T-helper 2 cell treated with Interferon-gamma antibody and Interleukin-4, amounts not matched to agents 100 ng/mL and 5 ng/mL, for 36 hours (primary cell): ENCODE data around the gene USP25. TPM values are rescaled to one million over a fixed set of nuclear protein-coding genes. Genes with fewer than 3 reads are reported as not detected.

Source experiments
- intact Hi-C: fragments of 100-400 bp; cut with micrococcal nuclease; formaldehyde crosslinking; loops from one replicate; pipeline ENCODE4 v1.15.1; 2023
- total RNA-seq: library from RNA; stranded (reverse); gene quantifications from 2 replicates; pipeline ENCODE4 v1.2.3, GENCODE V29; 2022

The USP25 gene
- total RNA-seq, 1 donor from 2014 or later: 44.1 TPM

DNA sequence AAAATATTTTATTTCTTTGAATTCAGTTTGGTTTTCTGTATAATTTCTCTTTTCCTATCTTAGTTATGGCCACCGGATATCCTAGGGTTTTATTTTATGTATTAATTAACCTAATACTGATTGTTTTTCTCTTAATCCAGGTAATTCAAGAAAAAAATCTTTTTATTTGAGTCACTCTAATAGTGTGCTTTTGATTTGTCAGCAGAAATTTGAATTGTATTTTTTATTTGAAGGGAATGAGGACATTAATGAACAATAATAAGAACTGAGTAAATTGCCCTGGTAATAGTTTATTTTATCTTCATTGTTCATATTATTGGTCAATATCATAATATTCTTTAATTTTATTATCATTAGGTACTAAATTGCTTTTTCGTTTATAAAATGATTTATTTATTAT, 120.1 kb downstream of the USP25 start:
- intact Hi-C loops: no loop called here

GRCh38 chr21:15850645-15851044, 120.9 kb downstream of the USP25 start:
- intact Hi-C loops: no loop called here

GRCh38 chr21:15852146-15852545, 122.4 kb downstream of the USP25 start:
- intact Hi-C loops: no loop called here

DNA sequence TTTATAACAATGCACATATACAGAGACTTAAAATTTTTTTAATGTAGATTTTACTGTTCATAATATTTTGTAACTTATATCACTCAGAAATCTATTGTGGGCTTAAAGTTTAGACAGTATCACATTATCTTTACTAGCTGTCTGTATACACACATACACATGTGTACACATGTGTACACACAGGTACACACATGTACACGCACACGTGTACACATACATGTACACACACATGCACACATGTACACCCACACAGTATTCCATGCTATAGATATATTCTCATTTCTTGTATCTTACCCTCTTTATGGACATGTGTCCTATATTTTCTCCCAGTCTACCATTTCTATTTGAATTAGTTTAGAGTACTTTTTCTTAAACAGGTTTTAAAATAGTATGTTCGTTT, 123.3 kb downstream of the USP25 start:
- intact Hi-C loops: no loop called here

DNA sequence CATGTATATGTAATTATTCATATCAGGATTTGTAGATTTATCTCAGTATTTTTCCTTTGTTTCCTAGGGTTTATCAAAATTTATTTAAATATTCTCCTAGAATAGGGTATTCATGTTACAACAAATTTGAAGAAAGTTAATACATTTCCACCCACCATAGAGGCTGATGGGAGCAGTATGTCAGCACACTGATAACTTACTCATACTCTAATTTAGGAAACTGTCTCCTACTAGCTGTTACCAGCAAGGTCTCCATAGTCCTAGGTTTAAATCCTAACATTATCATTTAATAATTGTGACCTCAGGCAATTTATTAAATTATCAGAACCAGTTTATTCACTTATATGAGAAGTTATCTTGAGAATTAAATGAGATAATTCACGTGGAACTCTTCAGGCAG, 127.0 kb downstream of the USP25 start:
- intact Hi-C loops: no loop called here

- intact Hi-C loops: no loop called here
Measured at GRCh38 chr21:15857740-15858139, 128.0 kb downstream of the USP25 start.

DNA sequence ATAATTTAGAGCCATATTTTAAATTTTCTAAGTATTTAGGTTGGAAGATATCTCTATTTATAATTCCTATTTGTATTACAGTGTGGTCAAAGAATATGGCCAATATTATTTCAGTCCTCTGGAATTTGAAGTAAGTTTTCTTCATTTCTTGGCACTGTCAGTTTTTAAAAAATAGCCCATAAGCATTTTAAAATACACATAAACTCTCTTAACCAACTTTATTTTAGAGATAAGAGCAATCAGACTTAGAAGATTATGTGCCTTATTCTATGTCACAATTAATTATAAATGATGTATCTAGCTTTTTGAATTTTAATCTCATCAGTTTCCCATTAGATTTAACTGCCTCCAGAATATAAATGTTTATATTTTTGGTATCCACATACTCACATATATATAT, 130.8 kb downstream of the USP25 start:
- intact Hi-C loops: no loop called here

DNA sequence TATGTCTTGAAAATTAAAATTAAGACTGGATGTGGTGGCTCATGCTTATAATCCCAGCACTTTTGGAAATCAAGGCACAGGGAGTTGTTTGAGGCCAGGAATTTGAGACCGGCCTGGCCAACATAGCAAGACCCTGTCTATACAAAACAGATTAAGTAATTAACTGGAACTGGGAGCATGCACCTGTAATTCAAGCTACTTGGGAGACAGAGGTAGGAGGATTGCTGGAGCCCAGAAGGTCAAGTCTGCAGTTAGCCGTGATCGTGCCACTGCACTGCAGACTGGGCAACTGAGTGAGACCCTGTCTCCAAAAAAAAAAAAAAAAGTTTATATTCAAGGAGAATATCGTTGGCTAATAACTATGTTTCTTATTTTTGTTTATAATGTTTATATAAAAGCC, 139.2 kb downstream of the USP25 start:
- intact Hi-C loops: loop anchor here (5.0 kb wide), 1 partner anchor 137 kb away; no protein-coding TSS in a partner anchor

- intact Hi-C loops: no loop called here
Measured at GRCh38 chr21:15870819-15871218, 141.0 kb downstream of the USP25 start.

- intact Hi-C loops: no loop called here
Measured at GRCh38 chr21:15872236-15872635, 142.5 kb downstream of the USP25 start.

GRCh38 chr21:15874615-15875014, 144.8 kb downstream of the USP25 start:
- intact Hi-C loops: no loop called here

DNA sequence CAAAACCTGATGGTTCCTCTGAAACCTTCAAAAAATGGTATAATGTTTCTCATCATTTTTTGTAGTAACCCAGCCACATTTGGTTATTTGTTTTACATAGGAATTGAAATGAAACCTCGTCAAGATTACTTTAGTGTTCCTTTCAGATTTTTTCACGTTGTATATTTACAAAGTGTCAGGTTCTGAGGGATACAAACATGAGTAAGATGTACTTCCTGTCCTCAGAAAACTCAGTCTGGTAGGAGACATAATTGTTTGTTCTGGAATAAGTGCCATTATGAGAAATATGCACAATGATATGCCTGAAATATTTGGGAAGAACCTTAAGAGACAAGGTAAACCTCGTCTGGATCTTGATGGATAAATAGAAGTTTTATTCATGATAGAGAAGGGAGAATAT, 145.5 kb downstream of the USP25 start:
- intact Hi-C loops: no loop called here

GRCh38 chr21:15893902-15894301, 164.1 kb downstream of the USP25 start:
- intact Hi-C loops: no loop called here

- intact Hi-C loops: no loop called here
Measured at GRCh38 chr21:15894596-15894995, 164.8 kb downstream of the USP25 start.

- intact Hi-C loops: no loop called here
Measured at GRCh38 chr21:15895142-15896106, 165.6 kb downstream of the USP25 start.

DNA sequence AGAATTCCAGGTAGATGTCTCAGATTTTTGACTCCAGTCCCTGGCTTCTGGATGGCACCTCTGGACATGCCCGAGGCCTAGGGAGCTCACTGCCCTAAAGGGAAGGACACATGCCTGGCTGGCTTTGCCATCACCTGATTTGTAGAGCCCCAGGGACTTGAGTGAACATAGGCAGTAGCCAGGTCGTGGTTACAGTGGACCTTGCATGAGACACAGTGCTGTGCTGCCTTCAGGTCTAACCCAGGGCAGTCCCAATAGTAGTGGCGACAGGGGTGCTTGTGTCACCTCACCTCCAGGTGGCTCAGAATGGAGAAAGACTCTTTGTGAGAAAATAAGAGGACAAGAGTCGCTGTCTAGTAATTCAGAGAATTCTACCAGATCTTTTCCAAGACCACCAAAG, 166.7 kb downstream of the USP25 start:
- intact Hi-C loops: no loop called here

GRCh38 chr21:15904389-15904788, 174.6 kb downstream of the USP25 start:
- intact Hi-C loops: no loop called here

- intact Hi-C loops: no loop called here
Measured at GRCh38 chr21:15908187-15908586, 178.4 kb downstream of the USP25 start.

DNA sequence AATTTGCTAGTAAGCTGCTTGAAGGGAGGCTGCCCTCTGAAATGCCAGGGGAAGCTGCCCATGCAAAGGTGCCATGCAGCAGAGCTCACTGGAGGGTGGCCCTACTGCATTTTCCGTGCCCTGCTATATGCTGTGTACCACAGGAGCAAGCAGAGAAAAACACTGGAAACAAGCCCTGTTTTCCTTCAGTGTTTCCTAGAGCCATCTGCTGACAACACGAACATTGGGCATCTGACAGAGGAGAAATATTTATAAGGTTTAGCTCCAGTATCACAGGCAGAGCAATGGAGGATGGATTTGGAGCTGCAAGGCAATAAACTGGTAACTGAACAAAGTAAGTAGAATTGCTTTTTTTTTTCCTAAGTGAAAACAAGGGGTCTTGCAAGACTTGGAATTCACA, 198.4 kb downstream of the USP25 start:
- intact Hi-C loops: no loop called here

- intact Hi-C loops: no loop called here
Measured at GRCh38 chr21:15928686-15929425, 199.1 kb downstream of the USP25 start.

GRCh38 chr21:15929536-15929935, 199.8 kb downstream of the USP25 start:
- intact Hi-C loops: no loop called here
